Measurements from ENCODE around the gene GAS2. TPM values are rescaled to one million over a fixed set of nuclear protein-coding genes. Genes with fewer than 3 reads are reported as not detected.

The GAS2 gene
- total RNA-seq, 2 donors from 2014 or later = 1.6 to 2.3 TPM

DNA sequence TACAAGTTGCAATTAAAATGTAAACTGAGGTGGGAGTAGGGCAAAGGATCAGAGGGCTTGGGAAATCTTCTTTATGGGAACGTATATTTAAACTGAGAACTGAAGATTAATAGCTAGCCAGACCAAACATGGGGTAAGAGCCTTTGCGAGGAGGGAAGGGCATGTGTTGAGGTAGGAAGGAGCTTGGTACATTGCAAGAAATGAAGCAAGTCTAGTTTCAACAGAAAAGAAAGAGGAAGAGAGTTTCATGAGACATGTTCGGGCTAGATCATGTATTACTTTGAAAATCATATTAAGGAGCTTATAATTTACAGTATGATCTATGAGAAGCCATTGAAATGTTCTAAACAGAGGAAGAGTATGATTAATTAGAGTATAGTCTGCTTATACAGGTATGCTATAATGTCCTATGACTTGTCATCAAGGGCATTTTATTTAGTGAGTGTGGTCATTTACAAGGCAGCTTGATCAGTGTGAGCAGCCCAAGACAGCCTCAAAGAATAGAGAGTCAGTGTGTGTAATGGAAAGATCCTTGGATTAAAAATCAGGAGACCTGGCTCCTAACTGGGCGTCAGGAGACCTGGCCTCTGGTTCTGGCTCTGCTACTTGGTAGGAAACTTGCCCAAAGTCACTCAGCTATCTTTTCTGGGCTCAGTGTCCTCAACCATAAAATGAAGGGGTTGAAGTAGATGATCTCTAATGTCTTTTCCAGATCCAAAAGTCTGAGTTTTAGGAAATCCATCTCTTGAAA is 10.9 kb downstream of the GAS2 start:
- Histone ChIP-seq H3K9ac (ENCODE audit: low read depth in 2 of 2, low read length in 2 of 2) (no peak overlapping the region), H3K27ac (no peak overlapping the region), H3K9me3 (no peaks in the 10 kb centered on the region), H3K4me1 (no peaks in the 10 kb centered on the region), H3K4me3 (no peak overlapping the region), H3K27me3 (no peaks in the 10 kb centered on the region), H3K36me3 (no peaks in the 10 kb centered on the region)
- DNase-seq = no peak
- TF ChIP-seq, protein P1, sequence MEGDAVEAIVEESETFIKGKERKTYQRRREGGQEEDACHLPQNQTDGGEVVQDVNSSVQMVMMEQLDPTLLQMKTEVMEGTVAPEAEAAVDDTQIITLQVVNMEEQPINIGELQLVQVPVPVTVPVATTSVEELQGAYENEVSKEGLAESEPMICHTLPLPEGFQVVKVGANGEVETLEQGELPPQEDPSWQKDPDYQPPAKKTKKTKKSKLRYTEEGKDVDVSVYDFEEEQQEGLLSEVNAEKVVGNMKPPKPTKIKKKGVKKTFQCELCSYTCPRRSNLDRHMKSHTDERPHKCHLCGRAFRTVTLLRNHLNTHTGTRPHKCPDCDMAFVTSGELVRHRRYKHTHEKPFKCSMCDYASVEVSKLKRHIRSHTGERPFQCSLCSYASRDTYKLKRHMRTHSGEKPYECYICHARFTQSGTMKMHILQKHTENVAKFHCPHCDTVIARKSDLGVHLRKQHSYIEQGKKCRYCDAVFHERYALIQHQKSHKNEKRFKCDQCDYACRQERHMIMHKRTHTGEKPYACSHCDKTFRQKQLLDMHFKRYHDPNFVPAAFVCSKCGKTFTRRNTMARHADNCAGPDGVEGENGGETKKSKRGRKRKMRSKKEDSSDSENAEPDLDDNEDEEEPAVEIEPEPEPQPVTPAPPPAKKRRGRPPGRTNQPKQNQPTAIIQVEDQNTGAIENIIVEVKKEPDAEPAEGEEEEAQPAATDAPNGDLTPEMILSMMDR (IDR thresholded peaks at IDR 0.05) = no peak
- intact Hi-C loops (cut with DNase I) = no loop called here

DNA sequence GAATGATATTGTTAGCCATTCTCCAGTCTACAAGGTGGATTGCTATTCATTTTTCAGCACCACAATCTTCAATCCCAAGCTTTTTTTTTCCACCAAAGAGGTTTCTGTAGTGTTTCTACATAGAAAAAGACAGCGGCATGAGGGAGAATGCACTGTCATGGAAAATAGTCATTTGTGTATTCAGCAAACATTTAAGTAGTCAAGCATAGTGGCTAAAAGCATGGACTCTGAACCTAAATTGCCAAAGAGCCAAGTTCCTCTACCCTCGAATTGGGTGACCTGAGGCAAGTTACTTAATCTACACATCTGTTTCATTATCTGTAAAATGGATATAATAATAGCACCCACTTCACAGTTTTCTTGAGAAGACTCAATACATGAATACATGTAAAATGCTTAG is 14.2 kb downstream of the GAS2 start:
- Histone ChIP-seq H3K36me3 (no peaks in the 10 kb centered on the region), H3K4me1 (no peaks in the 10 kb centered on the region), H3K27me3 (no peaks in the 10 kb centered on the region), H3K9ac (ENCODE audit: low read depth in 2 of 2, low read length in 2 of 2) (no peak overlapping the region), H3K27ac (no peak overlapping the region), H3K9me3 (no peaks in the 10 kb centered on the region), H3K4me3 (no peak overlapping the region)
- no peak for DNase-seq
- TF ChIP-seq, protein P1 (IDR thresholded peaks at IDR 0.05) = no peak
- intact Hi-C loops (cut with DNase I) = no loop called here

DNA sequence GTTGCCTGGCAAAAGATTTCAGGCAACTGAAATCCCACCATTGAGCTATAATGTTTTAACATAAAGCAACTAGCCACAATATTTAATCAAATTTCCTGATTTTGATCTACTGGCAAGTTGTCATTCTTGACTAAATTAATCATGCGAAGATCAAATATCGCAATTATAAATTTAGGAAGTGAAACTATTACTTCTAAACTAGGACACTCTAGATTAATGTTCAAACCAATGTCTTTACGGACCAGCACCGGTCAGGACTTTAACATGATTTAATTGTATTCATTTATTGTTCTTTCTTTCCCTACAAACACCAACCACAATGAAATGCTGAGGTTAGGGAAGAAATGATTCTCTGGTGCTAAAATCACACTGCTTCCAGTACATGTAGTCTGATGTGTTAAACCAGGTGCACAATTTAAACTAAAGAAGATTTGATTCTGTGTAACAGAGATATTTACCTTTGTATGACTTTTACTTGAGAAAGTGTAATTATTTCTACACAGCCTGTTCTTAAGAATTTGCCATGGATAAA is 14.9 kb downstream of the GAS2 start:
- intact Hi-C loops (cut with DNase I) = no loop called here
- TF ChIP-seq, protein P1 (IDR thresholded peaks at IDR 0.05) = no peak
- Histone ChIP-seq H3K36me3 (no peaks in the 10 kb centered on the region), H3K27ac (no peak overlapping the region), H3K9me3 (no peaks in the 10 kb centered on the region), H3K4me3 (no peak overlapping the region), H3K9ac (ENCODE audit: low read depth in 2 of 2, low read length in 2 of 2) (no peak overlapping the region), H3K4me1 (no peaks in the 10 kb centered on the region), H3K27me3 (no peaks in the 10 kb centered on the region)
- no peak for DNase-seq

DNA sequence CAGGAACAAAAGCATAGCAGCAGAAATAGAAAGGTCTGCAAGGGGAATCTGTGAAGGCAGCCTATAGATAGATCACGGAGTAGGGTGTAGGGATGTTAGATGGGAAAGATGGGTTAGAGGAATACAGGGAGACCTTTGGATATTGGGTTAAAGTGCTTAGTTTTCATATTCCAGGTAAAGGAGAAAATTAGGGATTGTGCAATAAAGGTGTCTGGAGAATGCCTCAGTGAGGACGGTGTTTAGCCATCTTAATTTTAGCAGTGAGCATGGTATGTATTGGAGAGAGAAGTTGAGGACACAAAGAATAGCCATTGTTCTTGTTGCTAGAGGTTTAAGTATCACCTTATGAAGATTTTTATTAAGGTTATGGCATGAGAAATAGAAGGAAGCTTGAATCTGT is 17.7 kb downstream of the GAS2 start:
- Histone ChIP-seq H3K27ac (no peak overlapping the region), H3K9me3 (no peaks in the 10 kb centered on the region), H3K36me3 (no peaks in the 10 kb centered on the region), H3K27me3 (no peaks in the 10 kb centered on the region), H3K4me1 (no peaks in the 10 kb centered on the region), H3K9ac (ENCODE audit: low read depth in 2 of 2, low read length in 2 of 2) (no peak overlapping the region), H3K4me3 (no peak overlapping the region)
- intact Hi-C loops (cut with DNase I) = no loop called here
- no peak for DNase-seq
- TF ChIP-seq, protein P1 (IDR thresholded peaks at IDR 0.05) = no peak

DNA sequence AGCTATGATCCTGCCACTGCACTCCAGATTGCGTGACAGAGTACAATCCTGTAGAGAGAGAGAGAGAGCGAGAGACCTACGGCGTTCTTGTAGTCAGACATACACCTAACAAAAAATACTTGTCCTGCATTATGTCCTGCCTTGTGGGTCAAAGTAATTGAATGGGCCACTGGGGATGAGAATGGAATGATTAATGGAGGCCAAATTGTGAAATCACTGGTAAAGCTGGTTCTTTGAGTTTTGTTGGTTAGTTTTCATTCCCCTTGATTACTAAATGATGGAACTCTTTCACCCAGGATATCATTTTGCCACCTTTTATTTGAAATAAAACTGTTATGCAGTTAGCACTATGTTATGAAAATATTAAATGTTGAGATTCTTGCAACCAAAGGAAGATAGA is 18.7 kb downstream of the GAS2 start:
- TF ChIP-seq, protein P1 (IDR thresholded peaks at IDR 0.05) = no peak
- no peak overlapping the region for H3K27ac ChIP-seq
- intact Hi-C loops (cut with DNase I) = no loop called here

More for the DNA sequence above, 18.7 kb downstream of the GAS2 start:
- Histone ChIP-seq H3K9me3 (no peaks in the 10 kb centered on the region), H3K4me3 (no peak overlapping the region), H3K4me1 (no peaks in the 10 kb centered on the region), H3K9ac (ENCODE audit: low read depth in 2 of 2, low read length in 2 of 2) (no peak overlapping the region), H3K27me3 (no peaks in the 10 kb centered on the region), H3K36me3 (no peaks in the 10 kb centered on the region)
- DNase-seq = no peak

Data from colonic mucosa (tissue), 4 donors.